A673 (cell line): ENCODE measurements around the gene CRB2. TPM values are rescaled to one million over a fixed set of nuclear protein-coding genes. Genes with fewer than 3 reads are reported as not detected.

Experiments
- BruUV-seq: library from RNA; stranded (reverse); fragments of 400-500 nt; replicated peaks from 2 replicates; lab custom pipeline; 2021; lab: Mats Ljungman, UMichigan
- CTCF ChIA-PET: fragments of 300-600 bp; sonication (Branson Sonifier 250); formaldehyde crosslinking; loops from one replicate; lab custom pipeline; 2022; ENCODE audit warnings: antibody characterized with exemption; lab: Charles Lee
- POLR2A ChIA-PET: fragments of 300-600 bp; sonication (Branson Sonifier 250); formaldehyde crosslinking; loops from one replicate; lab custom pipeline; 2022; ENCODE audit warnings: antibody characterized with exemption; ENCODE audit not compliant: low non-redundant PET; lab: Charles Lee
- DNase-seq: peaks from one replicate; pipeline ENCODE4 v3.0.0-alpha.2; 2015; ENCODE audit warnings: low spot score
- H3K27ac ChIP-seq: fragments of 200-600 bp; sonication (generic); 2 replicates; pipeline ENCODE4 v1.5.1; 2016; ENCODE audit warnings: mixed run types, low read depth, mild to moderate bottlenecking, mixed read lengths, antibody characterized with exemption, low read length; ENCODE audit not compliant: poor library complexity, severe bottlenecking
- H3K27me3 ChIP-seq: fragments of 200-600 bp; sonication (generic); replicated peaks from 2 replicates; pipeline ENCODE4 v1.6.1; 2017; ENCODE audit warnings: mixed run types, low read depth, mild to moderate bottlenecking, mixed read lengths, antibody characterized with exemption, low read length; ENCODE audit not compliant: insufficient read depth, poor library complexity
- H3K36me3 ChIP-seq: fragments of 200-600 bp; sonication (generic); 2 replicates; pipeline ENCODE4 v1.6.1; 2016; ENCODE audit warnings: mixed run types, mild to moderate bottlenecking, mixed read lengths, antibody characterized with exemption, low read length; ENCODE audit not compliant: insufficient read depth, poor library complexity, severe bottlenecking
- H3K4me1 ChIP-seq: fragments of 200-600 bp; sonication (generic); 2 replicates; pipeline ENCODE4 v1.6.1; 2017; ENCODE audit warnings: mixed run types, mild to moderate bottlenecking, mixed read lengths, antibody characterized with exemption, low read length; ENCODE audit not compliant: insufficient read depth, poor library complexity, severe bottlenecking
- H3K4me3 ChIP-seq: fragments of 200-600 bp; sonication (generic); 2 replicates; pipeline ENCODE4 v1.5.1; 2016; ENCODE audit warnings: low read depth, mixed run types, mild to moderate bottlenecking, mixed read lengths, low read length; ENCODE audit not compliant: poor library complexity, severe bottlenecking
- H3K9me3 ChIP-seq: fragments of 200-600 bp; sonication (generic); 2 replicates; pipeline ENCODE4 v1.6.1; 2016; ENCODE audit warnings: mixed run types, low read depth, mild to moderate bottlenecking, mixed read lengths, antibody characterized with exemption, low read length; ENCODE audit not compliant: poor library complexity, severe bottlenecking
- EZH2 ChIP-seq: fragments of 200-600 bp; sonication (generic); IDR thresholded peaks from 2 replicates; pipeline ENCODE4 v1.6.1; 2017; ENCODE audit warnings: borderline replicate concordance, low read depth, mild to moderate bottlenecking, mixed read lengths, antibody characterized with exemption, low read length; ENCODE audit not compliant: poor library complexity, severe bottlenecking
- intact Hi-C: fragments of 100-400 bp; cut with micrococcal nuclease; formaldehyde crosslinking; loops from one replicate; pipeline ENCODE4 v1.10.0; 2022; ENCODE audit not compliant: unreplicated experiment
- total RNA-seq: library from RNA; stranded (reverse); gene quantifications from 2 replicates; pipeline ENCODE4 v1.2.3, GENCODE V29; 2021
- TF ChIP-seq, protein P1 (sequence below): fragments of 300-800, 200-600 bp; sonication (generic); conservative IDR thresholded peaks from 2 replicates; pipeline ENCODE4 v1.5.1; 2017; ENCODE audit warnings: low read depth, mild to moderate bottlenecking, antibody characterized with exemption, low read length, moderate library complexity, mixed read lengths

The CRB2 gene
- total RNA-seq, 1 experiment from 2014 or later, result 0.47 TPM

DNA sequence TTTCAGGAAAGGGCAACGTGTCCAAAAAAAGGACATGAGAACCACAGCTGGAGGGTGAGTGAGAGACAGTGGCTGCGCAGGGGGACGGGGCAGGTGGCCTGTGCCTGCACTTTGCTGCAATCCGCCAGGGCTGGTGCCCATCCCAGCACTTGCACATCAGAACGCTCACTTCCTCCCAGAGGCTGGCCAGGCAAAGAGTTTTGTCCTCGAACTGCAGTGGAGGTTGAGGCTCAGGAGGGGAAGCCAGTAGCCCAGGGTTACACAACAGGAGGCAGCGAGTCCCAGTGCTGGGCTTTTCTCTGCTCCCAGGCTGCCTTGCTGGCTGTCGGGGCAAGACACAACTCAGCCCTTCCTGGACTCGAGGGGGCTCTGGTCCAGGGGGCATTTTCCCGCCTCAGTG, 33.1 kb downstream of the CRB2 start:
- CTCF ChIA-PET, result no interaction called here
- DNase-seq, result no peak
- no peaks in the 10 kb centered on the region for H3K9me3 ChIP-seq
- no TSS peak for BruUV-seq
- H3K27me3 ChIP-seq, result no peaks in the 10 kb centered on the region
- no peak overlapping the region for H3K4me3 ChIP-seq
- intact Hi-C loops, result loop anchor here (10.0 kb wide), 1 partner anchor 924 kb away; no protein-coding TSS in a partner anchor
- no peak overlapping the region for H3K27ac ChIP-seq
- no peak for TF ChIP-seq EZH2
- TF ChIP-seq, protein P1, sequence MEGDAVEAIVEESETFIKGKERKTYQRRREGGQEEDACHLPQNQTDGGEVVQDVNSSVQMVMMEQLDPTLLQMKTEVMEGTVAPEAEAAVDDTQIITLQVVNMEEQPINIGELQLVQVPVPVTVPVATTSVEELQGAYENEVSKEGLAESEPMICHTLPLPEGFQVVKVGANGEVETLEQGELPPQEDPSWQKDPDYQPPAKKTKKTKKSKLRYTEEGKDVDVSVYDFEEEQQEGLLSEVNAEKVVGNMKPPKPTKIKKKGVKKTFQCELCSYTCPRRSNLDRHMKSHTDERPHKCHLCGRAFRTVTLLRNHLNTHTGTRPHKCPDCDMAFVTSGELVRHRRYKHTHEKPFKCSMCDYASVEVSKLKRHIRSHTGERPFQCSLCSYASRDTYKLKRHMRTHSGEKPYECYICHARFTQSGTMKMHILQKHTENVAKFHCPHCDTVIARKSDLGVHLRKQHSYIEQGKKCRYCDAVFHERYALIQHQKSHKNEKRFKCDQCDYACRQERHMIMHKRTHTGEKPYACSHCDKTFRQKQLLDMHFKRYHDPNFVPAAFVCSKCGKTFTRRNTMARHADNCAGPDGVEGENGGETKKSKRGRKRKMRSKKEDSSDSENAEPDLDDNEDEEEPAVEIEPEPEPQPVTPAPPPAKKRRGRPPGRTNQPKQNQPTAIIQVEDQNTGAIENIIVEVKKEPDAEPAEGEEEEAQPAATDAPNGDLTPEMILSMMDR, result no peak
- POLR2A ChIA-PET, result no interaction called here
- H3K4me1 ChIP-seq, result no peaks in the 10 kb centered on the region
- no peaks in the 10 kb centered on the region for H3K36me3 ChIP-seq

DNA sequence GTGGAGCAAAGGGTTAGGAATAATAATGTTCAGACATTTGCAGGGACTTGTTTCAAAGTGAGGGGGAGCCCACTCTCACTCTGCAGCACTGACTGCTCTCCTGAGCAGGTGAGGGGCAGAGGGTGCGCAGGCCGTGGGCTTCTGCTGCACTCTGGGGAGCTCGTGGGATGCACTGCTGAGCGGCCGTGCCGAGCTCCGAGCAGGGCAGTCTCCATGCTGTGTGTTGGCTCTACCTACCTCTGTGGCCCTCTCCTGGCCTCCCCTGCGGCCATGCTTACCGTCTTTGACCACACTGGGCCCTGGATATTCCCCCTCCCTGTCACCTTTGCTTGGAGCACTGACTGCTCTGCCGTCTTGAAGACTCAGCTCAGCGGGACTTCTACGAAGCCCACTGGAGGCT, 33.7 kb downstream of the CRB2 start:
- ChIA-PET CTCF (no interaction called here), POLR2A (no interaction called here)
- no peaks in the 10 kb centered on the region for H3K9me3 ChIP-seq
- TF ChIP-seq EZH2, result no peak
- TF ChIP-seq, protein P1, result no peak
- no peaks in the 10 kb centered on the region for H3K27me3 ChIP-seq
- intact Hi-C loops, result loop anchor here (10.0 kb wide), 1 partner anchor 925 kb away; no protein-coding TSS in a partner anchor
- H3K4me1 ChIP-seq, result no peaks in the 10 kb centered on the region
- H3K27ac ChIP-seq, result no peak overlapping the region
- no peaks in the 10 kb centered on the region for H3K36me3 ChIP-seq
- BruUV-seq, result no TSS peak
- no peak for DNase-seq
- H3K4me3 ChIP-seq, result no peak overlapping the region

- H3K9me3 ChIP-seq, result no peaks in the 10 kb centered on the region
- H3K36me3 ChIP-seq, result no peaks in the 10 kb centered on the region
- BruUV-seq, result no TSS peak
- no peaks in the 10 kb centered on the region for H3K4me1 ChIP-seq
- H3K27ac ChIP-seq, result no peak overlapping the region
- intact Hi-C loops, result no loop called here
- POLR2A ChIA-PET, result no interaction called here
- no peak overlapping the region for H3K4me3 ChIP-seq
- no peaks in the 10 kb centered on the region for H3K27me3 ChIP-seq
- no peak for DNase-seq
- TF ChIP-seq, protein P1, result no peak
- TF ChIP-seq EZH2, result no peak
- CTCF ChIA-PET, result no interaction called here
Observed at GRCh38 chr9:123390337-123391135, 34.5 kb downstream of the CRB2 start.
